Stimulated activated CD8-positive, alpha-beta memory T cell treated with anti-CD3 and anti-CD28 coated beads, Interleukin-7, amount 100 ng/mL, for 4 hours (primary cell): Measurements from ENCODE around the gene UNCX.
A peak's percentile ranks its signal among the peaks of the same experiment; 100 is the strongest.

ENCODE experiments used
- DNase-seq, 2 donors: peaks; one replicate each; pipeline ENCODE4 v3.0.0-alpha.2; 2020; ENCODE audit warnings: low read depth in 2 of 2

The UNCX gene

DNA sequence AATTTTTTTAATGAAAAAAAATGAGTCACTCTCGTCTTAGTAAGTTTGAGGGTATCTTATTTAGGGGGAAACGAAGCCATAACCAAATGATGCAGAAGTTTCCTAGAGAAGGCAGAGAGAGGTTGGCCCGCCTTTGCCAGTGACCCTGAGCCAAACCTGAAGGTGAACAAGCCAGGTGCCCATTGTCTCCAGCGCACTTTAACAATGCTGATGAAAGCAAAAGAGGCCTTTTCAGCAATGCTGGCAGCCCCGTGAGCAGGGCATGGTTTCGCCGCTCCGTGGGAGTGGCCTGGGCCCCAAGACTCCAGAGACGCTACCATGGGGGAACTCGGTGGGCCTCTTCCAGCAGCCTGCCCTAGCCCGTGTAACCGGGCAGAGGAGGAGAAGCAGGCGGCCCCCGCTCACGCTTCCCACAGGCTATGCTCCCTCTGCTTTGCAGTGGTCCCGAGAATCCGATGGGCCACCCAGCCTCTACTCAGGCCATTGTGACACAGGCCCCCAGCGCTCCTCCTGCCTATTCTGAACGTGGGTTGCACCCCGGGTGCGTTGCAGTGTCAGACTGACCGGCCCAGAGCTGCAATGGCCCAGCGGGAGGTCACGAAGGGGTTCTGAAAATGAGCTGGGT lies 14.0 kb upstream of the UNCX start:
- no peak for DNase-seq

- no peak for DNase-seq
Measured at GRCh38 chr7:1219498-1219897, 13.2 kb upstream of the UNCX start.

DNA sequence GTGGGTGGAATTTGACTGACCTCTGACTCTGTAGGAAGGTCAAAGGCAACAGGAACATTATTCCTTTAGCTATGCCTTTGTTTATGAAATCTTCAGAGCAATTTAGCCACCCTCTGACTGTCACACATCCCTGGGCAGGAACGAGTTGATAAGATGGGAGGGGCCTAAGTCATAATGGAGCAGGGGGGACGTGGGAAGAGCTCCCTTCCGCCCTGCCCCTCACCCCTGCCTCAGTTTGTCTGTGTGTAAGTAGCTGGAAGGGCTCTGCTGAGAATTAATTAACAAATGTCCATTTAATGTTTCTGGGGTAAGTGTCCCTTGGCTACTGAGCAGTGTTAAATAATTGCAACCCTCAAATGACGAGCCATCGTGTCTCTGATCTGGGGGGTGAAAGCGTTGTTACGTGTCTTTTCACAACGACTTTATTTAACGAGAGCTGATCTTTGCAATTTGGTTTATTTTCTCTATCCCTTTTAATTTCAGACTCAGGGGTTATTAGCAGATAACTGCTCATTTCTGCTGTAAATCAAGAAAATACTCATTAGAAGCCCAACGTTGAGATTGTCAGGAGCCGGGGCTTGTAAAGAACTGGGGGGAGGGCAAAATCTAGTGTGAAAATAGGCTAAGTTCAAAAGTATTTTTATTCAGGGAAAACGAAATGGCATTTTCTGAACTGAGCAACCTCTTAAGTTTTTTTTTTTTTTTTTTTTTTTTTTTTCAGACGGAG lies 12.5 kb upstream of the UNCX start:
- DNase-seq = no peak

DNA sequence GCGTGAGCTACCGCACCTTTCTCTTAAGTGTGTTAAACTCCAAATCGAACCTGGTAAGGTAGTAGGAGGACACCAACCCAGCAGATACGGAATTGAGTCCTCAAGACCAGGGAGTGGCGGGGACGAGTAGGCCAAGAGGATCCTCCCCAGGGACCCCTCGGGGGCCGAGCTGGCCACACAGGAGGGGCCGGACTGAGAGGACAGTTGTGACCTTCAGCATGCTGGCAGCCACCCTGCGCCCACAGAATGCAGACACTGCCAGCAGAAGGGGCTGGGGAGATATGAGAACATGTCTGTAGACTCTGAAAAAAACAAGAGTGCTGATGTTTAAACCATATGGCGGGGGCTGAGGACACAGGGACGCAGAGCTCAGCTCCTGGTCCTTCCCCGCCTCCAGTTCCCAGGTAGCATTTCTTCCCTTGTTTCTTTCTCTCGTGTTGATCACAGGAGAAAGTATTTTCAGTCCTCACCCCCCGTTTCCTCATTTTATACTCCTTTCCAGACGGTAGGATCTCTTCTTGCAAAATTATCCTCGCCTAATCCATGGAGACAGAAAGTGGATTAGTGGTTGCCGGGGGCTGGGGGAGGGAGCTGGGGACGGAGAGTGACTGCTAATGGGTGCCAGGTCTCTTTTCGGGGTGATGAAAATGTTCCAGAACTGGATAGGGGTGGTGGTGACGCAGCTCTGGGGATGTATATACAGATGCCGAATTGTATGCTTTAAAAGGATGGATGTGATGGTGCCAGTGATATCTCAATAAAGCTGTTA lies 11.5 kb upstream of the UNCX start:
- DNase-seq = no peak

- no peak for DNase-seq
Measured at GRCh38 chr7:1223196-1223981, 9.3 kb upstream of the UNCX start.

DNA sequence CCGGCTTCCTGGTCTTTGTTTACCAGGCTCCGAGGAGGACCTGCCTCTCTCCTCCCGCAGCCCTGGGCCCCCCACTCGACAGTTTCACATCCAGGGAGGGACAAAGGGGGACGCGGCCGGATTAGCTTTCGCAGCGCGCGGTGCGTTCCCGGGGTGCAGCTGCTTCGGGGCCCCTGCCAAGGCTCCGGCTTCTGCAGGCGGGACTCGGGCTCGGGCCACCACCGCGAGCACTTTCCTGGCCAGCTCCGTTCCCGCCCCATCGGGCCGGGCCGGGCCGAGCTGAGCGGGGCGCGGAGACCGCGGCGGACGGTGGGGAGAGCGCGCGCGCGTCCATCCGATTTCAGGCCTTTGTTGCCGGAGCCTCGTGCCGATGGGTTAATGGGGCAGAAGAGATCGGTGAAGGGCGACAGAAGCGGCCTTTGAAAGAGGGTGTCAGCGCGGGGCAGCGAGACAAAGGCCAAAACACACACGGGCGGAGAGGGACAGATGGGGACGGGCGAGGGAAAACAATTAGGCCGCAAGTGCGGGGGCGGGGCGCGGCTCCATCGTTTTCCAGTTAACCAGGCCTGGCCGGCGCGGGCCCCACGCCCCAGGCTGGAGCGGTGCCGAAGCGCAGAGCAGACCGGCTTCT lies 8.5 kb upstream of the UNCX start:
- DNase-seq = no peak

DNA sequence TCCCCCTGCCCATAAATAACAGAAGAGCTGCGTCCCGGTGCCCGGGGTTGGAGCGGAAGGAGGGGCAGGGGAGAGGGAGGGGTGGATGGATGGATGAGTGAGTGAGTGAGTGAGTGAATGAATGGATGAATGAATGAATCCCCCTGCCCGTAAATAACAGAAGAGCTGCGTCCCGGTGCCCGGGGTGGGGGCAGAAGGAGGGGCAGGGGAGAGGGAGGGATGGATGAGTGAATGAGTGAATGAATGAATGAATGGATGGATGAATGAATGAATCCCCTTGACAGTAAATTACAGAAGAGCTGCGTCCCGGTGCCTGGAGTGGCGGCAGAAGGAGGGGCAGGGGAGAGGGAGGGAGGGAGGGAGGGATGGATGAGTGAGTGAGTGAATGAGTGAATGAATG lies 7.6 kb upstream of the UNCX start:
- DNase-seq = no peak

- peak in 1 of 2 donors; percentile 18 for DNase-seq
Measured at GRCh38 chr7:1225441-1226185, 7.1 kb upstream of the UNCX start.

- no peak for DNase-seq
Measured at GRCh38 chr7:1226186-1226901, 6.3 kb upstream of the UNCX start.

DNA sequence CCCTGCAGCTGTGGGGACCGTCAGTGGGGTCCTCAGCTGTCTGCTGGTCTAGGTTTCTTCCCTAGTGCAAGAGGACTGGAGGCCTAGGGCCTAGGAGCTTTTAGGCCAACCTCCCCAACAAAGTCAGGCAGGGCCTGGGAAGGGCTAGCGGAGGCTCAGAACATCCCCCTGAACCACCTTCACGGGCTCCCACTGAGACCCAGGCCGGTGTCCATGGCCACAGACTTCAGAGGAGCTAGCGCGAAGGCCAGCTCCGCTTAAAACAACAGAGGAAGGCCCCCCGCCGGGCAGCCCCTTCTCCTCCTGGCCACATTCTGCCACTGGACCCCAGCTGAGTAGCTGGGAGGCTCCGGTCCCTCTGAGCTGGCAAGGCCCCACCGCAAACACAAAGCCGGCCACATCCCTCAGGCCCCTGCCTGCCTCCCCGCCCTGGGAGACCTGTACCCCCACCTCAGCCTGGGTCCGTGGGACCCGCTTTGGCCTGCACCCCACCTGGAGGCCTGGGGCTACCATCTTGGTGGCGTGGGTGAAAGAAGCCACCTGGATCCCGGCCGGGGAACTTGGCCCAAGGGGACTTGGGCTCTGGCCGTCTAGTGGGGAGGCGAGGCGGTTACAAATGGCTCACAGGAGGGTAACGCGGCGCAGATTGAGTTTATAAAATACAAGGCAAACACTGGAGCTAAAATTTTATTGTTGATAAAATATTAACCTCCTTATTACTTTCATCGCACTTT lies 5.4 kb upstream of the UNCX start:
- no peak for DNase-seq

DNA sequence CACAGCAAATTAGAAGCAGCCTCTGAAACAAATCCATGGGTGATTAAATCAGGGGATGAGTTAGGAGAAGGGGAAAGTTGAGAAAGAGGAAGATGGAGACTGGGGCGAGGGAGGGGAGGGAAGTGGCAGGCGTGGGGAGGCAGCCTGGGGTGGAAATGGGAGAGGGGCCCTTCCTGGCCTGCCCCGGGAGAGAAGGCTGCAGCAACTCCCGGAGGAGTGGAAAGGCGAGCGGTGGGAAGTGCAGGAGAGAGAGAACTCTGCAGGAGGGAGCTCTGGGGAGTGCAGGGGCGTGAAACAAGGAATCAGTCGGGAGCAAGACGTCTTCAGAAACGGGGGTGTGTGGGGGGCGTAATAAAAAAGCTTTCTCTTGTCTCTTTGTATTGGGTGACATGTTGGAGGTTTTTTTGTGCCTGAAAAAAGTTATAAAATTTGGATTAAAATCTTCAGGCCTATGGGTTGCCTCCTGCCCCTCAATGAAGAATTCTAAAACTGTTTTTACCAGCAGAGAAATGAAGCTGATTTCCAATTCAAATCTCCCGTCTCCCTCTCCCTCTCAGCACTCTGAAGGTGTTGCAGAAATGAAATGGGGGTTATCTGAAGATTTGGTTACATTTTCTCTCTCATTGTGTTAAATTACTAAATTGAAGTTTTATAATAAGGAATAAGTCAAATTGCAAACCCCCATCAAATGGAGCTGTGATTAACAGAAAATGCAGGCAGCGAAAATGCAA lies 4.7 kb upstream of the UNCX start:
- DNase-seq = no peak

DNA sequence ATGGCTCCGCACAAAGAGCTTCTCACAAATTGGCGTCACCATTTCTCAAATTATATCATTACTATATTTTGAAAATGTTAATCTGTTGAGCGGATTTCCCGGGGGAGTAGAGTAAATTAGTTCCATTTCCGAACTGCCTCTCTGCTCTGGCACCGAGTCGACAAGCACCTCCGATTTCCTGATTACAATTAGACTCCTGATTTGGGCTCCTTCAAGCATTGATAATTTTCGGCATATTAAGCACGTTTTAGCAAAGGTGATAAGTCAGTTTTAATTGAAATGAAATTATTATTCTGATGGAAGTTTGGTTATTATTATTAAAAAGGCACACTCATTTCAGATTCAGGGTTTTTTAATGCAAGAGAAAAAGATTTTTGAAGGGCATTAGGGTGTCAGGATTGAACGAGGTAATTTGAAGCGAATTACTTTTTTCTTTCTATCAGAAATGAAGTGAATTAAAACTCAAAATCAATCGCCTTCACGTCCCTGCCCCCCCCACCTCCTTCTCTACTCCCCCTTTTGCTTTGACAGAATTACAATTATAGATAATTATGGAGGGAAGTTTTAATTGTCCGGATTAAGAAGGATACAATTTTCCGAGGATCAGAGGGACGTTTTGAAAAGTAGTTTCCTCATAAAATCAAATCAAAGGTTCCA lies 4.0 kb upstream of the UNCX start:
- no peak for DNase-seq

- DNase-seq = no peak
Measured at GRCh38 chr7:1229202-1229947, 3.3 kb upstream of the UNCX start.

DNA sequence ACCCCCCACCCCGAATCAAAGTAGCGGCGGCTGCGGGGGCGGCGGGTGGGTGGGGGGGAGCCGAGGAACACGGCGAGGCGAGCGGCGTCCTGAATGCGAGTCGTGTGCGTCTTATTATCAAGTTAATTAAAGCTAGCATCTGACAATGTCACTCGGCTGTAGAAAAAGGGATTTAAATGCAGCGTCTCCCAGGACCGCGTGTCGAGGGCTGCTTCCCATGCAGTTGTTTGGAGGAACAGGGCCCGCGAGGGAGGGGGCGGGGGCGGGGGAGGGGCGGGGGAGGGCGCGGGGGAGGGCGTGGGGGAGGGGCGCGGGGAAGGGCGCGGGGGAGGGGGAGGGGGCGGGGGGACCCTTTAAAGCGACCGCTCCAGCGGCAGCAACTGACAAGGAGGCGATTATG lies 2.7 kb upstream of the UNCX start:
- DNase-seq = no peak

DNA sequence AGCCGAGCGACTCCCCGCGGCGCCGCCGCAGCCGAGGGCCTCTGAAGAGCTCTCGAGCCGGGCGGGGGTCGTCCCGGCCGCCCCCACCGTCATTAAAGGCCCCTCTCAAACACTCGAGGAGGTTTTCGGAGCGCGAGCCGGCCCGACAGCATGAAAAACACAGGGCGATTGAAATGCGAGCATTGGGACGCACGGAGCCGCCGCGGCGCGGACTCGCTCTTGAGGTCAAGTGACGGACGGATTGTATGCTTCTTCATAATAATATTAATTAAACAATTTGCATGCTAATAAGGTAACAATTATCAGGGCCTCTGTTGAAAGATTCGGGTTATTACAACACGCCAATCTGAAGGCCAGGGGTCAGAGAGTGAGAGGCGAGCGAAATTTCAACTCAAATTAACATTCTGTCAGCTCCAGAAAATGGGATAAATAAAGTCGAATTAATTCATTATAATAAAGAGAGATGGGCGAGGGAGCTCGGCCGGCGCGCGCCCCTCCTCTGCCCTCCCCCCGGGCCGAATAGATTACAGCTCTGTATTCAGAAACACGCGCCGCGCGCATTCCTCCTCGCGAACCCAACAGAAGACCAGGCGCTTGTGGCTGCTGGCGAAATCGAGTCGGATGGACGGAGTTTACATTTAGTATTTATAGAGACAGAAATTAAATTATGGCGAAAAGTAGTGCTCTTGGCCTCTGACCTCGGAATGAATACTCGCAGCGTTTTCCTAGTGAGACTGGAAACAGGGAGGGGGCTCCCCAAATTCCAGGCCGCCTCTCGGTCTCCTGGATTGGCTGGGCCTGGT lies 2.1 kb upstream of the UNCX start:
- no peak for DNase-seq

DNA sequence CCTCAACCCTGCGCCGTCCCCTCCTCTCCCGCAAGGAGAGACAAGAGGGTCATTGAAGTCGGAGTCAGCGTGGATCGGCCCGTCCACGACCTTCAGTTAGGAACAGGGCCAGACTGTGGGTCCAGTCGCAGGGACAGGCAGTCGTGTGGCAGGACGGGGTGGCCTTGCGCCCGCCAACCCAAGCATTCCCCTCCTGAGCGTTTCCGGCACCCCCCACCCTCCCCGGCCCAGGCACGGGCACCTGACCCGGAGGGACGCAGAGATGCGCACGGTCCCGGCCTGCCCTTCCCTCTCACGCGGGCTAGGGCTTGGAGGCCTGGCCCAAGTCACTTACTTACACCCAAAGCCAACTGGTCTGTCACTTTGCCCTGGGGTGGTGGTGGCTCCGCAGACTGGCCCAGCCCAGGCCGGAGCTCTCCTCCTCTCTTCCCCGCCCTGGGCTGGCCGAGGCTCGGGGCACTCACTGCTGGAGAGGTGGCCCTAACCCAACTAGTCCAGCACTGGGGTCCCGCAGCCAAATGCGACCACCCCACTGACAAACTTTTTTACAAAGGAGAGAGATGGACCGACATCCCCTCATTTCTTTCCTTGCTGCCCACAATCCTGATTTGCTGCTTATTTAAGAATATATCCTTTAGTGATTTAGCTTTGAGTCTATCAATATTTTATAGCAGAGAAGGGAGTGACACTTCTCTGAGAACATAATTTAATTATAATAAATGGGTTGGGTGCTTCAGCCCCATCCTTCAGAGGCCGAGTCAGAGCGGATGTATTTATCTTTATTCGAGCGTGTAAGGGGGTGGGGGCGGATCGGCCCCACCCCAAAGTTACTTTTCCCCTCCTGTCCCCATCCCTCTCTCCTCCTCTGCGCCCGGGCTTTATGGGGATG lies 1.2 kb upstream of the UNCX start:
- no peak for DNase-seq
